Retinal pigment epithelial cell (primary cell): Measurements from ENCODE around the gene CILP2.

ENCODE experiments used
- DNase-seq: peaks from one replicate; pipeline ENCODE4 v3.0.0-alpha.2; 2010; ENCODE audit warnings: low read depth
- H3K4me3 ChIP-seq: 2 replicates; pipeline ENCODE4 v1.5.1; 2011; ENCODE audit warnings: mild to moderate bottlenecking, low read length, control low read depth, moderate library complexity
- CTCF ChIP-seq: conservative IDR thresholded peaks from 2 replicates; pipeline ENCODE4 v1.5.1; 2011; ENCODE audit warnings: low read depth, low read length, control low read depth, inconsistent platforms

The CILP2 gene

DNA sequence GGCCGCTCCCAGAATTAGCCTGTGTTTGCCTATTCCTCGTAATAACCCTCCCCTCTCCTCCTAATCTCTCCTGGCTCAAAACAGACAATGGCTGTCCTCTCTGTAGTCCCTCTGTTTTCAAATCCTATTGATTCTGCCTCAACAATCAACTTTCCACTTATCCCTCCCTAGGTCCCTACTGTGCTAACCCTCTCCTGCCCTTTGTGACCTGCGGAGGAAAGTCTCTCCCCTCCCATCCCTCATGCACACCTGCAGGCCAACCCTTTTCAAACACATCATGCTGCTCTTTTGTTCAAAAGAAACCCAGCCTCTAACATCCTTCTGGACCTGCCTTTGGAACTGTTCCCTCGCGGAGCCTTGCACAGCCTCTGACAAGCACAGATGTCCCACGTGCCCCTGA lies 37.3 kb downstream of the CILP2 start:
- no peak for DNase-seq
- no peak overlapping the region for H3K4me3 ChIP-seq
- no peak for TF ChIP-seq CTCF

- no peak overlapping the region for H3K4me3 ChIP-seq
- no peak for TF ChIP-seq CTCF
- DNase-seq: no peak
Measured at GRCh38 chr19:19578252-19578651, 40.2 kb downstream of the CILP2 start.

GRCh38 chr19:19579533-19580361 lies 41.7 kb downstream of the CILP2 start:
- no peak overlapping the region for H3K4me3 ChIP-seq
- DNase-seq: no peak
- TF ChIP-seq CTCF: no peak

DNA sequence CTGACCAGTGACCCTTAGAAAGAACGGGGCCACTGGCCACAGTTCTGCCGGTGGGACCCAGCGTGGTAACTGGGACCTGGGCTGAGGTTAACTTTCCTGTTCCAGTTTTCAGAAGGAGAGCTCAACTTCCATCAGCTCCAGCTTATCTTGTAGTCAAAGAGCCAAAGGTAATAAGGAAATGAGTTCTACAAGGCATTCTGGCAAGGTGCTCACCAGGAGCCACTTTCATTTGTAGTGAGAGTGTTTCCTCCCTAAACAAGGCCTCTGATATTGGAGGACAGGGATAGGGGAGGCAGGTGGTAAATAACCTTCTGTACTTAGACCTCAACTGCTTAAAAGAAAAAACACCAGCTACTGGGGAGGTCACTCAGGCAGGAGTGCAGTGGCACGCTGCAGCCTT lies 42.4 kb downstream of the CILP2 start:
- no peak for DNase-seq
- no peak overlapping the region for H3K4me3 ChIP-seq
- no peak for TF ChIP-seq CTCF

- no peak for TF ChIP-seq CTCF
- H3K4me3 ChIP-seq: no peak overlapping the region
- DNase-seq: no peak
Measured at GRCh38 chr19:19581391-19581790, 43.3 kb downstream of the CILP2 start.

- DNase-seq: no peak
- H3K4me3 ChIP-seq: no peak overlapping the region
- no peak for TF ChIP-seq CTCF
Measured at GRCh38 chr19:19582471-19582870, 44.4 kb downstream of the CILP2 start.

DNA sequence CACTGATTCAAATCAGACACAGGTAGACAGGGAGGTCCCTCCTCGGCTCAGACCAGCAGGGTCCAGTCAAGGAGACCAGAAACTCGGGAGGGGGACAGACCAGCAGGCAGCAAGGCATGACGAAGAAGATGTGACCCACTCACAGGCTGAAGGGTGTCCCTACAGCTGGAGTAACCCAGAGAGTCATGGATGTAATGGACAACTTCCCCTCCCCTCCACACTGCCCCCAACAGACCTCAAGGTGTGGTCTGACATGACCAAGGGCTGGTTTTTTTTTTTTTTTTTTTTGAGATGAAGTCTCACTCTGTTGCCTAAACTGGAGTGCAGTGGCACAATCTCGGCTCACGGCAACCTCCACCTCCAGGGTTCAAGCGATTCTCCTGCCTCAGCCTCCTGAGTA lies 46.3 kb downstream of the CILP2 start:
- no peak for DNase-seq
- TF ChIP-seq CTCF: no peak
- H3K4me3 ChIP-seq: no peak overlapping the region
